GM21447 (cell line): Measurements from ENCODE around the gene THBS1.

Source experiments
- ATAC-seq: cut with Tn5 transposase; IDR thresholded peaks from one replicate; pipeline ENCODE4 v1.9.1; 2021; ENCODE audit not compliant: unreplicated experiment

Gene THBS1

DNA sequence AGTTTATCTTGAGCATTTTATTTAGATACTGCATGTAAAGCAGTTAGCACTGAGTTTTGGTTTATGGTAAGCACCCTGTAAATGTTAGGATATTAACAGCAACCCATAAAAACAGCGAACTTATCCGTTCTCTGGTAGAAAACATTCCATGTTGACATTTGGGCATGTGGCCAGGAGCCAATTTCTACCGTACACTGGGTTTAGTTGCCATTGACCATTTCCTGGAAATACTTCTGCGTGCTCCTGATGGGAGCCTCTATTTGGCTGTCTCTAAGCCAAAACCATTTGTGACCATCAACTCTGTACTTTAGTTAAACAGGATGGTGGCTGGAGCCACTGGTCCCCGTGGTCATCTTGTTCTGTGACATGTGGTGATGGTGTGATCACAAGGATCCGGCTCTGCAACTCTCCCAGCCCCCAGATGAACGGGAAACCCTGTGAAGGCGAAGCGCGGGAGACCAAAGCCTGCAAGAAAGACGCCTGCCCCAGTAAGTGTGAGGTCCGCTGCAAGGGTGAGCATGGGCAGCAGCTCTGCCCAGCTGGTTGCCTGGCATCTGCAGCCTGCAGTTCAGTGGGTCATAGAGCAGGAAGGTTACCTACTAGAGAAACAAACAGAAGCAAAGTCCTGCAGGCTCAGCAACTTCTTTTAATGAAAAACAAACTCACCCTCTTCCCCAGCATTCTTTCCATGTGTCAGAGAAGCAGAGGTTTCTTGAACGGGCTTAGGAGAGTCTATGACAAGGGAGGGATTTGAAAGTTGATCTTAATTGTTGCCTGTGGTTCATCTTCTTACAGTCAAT is 7.1 kb downstream of the THBS1 start:
- no peak for ATAC-seq

DNA sequence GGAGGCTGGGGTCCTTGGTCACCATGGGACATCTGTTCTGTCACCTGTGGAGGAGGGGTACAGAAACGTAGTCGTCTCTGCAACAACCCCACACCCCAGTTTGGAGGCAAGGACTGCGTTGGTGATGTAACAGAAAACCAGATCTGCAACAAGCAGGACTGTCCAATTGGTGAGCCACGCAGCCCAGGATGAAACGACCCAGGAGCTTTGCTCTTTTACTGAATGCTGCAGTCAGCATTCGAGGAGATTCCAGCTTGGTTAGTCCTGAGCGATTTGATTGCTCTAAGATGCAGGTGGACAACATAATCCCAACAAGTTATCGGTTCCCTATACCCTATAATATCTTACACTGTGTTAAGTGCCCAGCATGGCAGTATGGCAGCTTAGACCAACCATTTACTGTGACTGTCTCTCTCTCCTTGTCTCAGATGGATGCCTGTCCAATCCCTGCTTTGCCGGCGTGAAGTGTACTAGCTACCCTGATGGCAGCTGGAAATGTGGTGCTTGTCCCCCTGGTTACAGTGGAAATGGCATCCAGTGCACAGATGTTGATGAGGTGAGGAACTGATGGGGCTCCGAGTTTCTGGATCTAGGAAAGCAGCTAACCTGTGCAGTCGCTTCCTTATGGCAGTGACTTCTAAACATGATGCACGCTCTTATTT is 7.8 kb downstream of the THBS1 start:
- ATAC-seq = no peak

GRCh38 chr15:39589193-39589814 is 8.4 kb downstream of the THBS1 start:
- ATAC-seq = no peak

DNA sequence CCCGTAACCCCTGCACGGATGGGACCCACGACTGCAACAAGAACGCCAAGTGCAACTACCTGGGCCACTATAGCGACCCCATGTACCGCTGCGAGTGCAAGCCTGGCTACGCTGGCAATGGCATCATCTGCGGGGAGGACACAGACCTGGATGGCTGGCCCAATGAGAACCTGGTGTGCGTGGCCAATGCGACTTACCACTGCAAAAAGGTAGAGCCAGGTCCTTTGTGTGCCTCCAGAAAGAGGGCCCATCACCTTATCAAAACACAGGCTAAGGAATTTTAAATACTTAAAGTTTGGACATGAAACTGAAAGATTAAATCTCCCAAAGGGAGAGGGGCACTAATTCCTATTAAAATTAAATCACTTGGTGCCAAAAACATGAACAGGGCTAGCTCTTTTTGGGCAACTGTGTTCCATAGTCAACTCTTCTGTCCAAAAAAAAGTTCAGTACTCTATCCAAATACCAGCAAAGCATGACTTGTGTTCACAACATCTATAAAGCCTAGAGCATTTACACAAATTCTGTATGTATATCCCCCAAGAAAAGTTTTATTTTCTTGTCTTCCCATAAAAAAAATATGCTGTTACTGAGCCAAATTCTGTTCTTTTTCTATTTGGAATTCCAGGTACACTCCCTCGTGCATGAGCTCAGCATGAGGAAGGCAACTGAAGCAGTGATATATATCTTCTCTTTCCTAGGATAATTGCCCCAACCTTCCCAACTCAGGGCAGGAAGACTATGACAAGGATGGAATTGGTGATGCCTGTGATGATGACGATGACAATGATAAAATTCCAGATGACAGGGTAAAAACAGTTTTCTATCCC is 9.2 kb downstream of the THBS1 start:
- no peak for ATAC-seq

DNA sequence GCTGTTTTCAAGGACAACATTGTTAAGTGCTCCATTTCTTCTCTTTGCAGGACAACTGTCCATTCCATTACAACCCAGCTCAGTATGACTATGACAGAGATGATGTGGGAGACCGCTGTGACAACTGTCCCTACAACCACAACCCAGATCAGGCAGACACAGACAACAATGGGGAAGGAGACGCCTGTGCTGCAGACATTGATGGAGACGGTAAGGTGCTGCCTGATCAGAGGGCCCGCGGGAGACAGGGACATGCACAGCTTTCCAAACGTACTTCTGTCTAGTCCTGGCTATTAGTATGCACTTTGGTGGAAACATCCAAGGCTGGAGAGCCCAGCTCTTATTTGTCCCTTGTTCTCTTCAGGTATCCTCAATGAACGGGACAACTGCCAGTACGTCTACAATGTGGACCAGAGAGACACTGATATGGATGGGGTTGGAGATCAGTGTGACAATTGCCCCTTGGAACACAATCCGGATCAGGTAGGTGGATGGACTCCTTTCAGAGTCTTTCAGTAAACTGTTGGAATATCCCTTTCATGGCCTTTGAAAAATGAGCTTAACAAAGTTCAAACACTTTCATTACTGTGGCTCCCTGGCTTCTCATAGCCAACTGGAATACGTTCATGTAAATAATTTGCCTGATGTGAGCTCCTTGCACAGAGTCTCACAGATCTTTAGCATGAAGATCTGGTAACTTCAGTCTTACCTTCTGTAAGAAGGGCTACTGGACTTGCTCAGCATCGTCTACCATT is 10.4 kb downstream of the THBS1 start:
- ATAC-seq = no peak

- no peak for ATAC-seq
These were observed 11.0 kb downstream of the THBS1 start for GRCh38 chr15:39591896-39592315.

DNA sequence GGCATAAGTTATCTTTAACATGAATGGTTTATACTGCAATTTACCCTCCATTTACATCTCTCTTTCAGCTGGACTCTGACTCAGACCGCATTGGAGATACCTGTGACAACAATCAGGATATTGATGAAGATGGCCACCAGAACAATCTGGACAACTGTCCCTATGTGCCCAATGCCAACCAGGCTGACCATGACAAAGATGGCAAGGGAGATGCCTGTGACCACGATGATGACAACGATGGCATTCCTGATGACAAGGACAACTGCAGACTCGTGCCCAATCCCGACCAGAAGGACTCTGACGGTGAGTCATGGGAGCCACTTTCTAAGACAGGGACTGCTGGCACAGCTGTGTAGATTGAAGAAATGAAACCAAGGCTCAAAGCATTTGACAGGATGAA is 11.6 kb downstream of the THBS1 start:
- ATAC-seq = no peak

DNA sequence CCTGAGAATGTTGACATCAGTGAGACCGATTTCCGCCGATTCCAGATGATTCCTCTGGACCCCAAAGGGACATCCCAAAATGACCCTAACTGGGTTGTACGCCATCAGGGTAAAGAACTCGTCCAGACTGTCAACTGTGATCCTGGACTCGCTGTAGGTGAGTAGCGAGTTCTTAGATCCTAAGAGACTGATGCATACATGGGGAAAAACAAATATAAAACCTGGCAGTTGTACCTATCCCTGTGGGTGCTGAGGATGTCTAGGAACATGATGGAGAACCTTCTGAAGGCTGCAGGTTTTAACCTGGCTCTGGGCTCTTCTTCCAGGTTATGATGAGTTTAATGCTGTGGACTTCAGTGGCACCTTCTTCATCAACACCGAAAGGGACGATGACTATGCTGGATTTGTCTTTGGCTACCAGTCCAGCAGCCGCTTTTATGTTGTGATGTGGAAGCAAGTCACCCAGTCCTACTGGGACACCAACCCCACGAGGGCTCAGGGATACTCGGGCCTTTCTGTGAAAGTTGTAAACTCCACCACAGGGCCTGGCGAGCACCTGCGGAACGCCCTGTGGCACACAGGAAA is 12.3 kb downstream of the THBS1 start:
- no peak for ATAC-seq

- no peak for ATAC-seq
These were observed 13.0 kb downstream of the THBS1 start for GRCh38 chr15:39593656-39594445.

GRCh38 chr15:39594446-39595337 is 13.8 kb downstream of the THBS1 start:
- no peak for ATAC-seq

DNA sequence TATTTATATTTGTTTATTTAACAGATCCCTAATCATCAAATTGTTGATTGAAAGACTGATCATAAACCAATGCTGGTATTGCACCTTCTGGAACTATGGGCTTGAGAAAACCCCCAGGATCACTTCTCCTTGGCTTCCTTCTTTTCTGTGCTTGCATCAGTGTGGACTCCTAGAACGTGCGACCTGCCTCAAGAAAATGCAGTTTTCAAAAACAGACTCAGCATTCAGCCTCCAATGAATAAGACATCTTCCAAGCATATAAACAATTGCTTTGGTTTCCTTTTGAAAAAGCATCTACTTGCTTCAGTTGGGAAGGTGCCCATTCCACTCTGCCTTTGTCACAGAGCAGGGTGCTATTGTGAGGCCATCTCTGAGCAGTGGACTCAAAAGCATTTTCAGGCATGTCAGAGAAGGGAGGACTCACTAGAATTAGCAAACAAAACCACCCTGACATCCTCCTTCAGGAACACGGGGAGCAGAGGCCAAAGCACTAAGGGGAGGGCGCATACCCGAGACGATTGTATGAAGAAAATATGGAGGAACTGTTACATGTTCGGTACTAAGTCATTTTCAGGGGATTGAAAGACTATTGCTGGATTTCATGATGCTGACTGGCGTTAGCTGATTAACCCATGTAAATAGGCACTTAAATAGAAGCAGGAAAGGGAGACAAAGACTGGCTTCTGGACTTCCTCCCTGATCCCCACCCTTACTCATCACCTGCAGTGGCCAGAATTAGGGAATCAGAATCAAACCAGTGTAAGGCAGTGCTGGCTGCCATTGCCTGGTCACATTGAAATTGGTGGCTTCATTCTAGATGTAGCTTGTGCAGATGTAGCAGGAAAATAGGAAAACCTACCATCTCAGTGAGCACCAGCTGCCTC is 14.7 kb downstream of the THBS1 start:
- ATAC-seq = no peak

DNA sequence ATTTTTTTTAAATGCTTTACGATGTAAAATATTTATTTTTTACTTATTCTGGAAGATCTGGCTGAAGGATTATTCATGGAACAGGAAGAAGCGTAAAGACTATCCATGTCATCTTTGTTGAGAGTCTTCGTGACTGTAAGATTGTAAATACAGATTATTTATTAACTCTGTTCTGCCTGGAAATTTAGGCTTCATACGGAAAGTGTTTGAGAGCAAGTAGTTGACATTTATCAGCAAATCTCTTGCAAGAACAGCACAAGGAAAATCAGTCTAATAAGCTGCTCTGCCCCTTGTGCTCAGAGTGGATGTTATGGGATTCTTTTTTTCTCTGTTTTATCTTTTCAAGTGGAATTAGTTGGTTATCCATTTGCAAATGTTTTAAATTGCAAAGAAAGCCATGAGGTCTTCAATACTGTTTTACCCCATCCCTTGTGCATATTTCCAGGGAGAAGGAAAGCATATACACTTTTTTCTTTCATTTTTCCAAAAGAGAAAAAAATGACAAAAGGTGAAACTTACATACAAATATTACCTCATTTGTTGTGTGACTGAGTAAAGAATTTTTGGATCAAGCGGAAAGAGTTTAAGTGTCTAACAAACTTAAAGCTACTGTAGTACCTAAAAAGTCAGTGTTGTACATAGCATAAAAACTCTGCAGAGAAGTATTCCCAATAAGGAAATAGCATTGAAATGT is 15.6 kb downstream of the THBS1 start:
- no peak for ATAC-seq

DNA sequence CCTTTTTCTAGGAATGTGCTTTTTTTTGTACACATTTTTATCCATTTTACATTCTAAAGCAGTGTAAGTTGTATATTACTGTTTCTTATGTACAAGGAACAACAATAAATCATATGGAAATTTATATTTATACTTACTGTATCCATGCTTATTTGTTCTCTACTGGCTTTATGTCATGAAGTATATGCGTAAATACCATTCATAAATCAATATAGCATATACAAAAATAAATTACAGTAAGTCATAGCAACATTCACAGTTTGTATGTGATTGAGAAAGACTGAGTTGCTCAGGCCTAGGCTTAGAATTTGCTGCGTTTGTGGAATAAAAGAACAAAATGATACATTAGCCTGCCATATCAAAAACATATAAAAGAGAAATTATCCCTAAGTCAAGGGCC is 16.5 kb downstream of the THBS1 start:
- no peak for ATAC-seq

- no peak for ATAC-seq
These were observed 16.9 kb downstream of the THBS1 start for GRCh38 chr15:39597751-39598185.

- ATAC-seq = no peak
These were observed 17.4 kb downstream of the THBS1 start for GRCh38 chr15:39598186-39598850.
